Gastroesophageal sphincter (tissue), 3 donors: ENCODE measurements around the gene HOXA10.

Experiments
- CTCF ChIP-seq, 4 experiments: fragments of 200-600 bp in 2 of 4; fragments of 450-650 bp in 2 of 4; sonication (generic) in 1 of 4; IDR thresholded peaks; one replicate each; pipeline ENCODE4 v1.5.1; 2017 to 2019; ENCODE audit warnings: antibody characterized with exemption in 4 of 4, mild to moderate bottlenecking in 2 of 4, moderate library complexity in 2 of 4
- EP300 ChIP-seq: sonication (generic); formaldehyde crosslinking; IDR thresholded peaks from one replicate; pipeline ENCODE4 v1.6.1; 2017; ENCODE audit warnings: antibody characterized with exemption, mild to moderate bottlenecking
- POLR2AphosphoS5 ChIP-seq: sonication (generic); formaldehyde crosslinking; IDR thresholded peaks from one replicate; pipeline ENCODE4 v1.6.1; 2017; ENCODE audit warnings: antibody characterized with exemption

DNA sequence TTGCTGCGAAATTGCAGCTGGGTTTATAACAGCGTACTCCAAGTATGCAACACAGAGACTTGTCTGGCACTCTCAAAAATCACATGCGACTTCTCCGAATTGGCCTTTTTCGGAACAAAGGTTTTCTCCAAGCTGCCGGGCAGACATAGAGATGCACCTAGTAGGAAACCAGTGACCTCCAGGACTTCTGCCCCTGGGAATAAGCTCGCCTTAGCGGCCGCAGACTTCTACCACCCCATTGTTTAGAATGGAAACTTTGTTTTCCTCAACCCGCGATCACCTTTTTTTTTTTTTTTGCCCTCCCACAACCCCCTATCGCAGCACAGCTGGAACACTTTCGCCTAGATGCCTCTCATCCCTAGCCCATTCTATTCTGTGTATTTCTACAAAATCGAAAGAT lies 4.9 kb upstream of the HOXA10 start:
- TF ChIP-seq CTCF (IDR thresholded peaks at IDR 0.05) = no peak
- no peak for TF ChIP-seq EP300
- TF ChIP-seq POLR2AphosphoS5 = no peak
